NT2/D1 (cell line): ENCODE measurements around the gene IFRD1.

Experiments used
- DNase-seq: peaks from one replicate; pipeline ENCODE4 v3.0.0-alpha.2; 2011; ENCODE audit warnings: low read depth, low spot score
- H3K27me3 ChIP-seq: 2 replicates; pipeline ENCODE4 v1.6.0; 2011; ENCODE audit warnings: mild to moderate bottlenecking; ENCODE audit not compliant: insufficient read length, insufficient read depth
- H3K36me3 ChIP-seq: 2 replicates; pipeline ENCODE4 v1.6.1; 2011; ENCODE audit warnings: mild to moderate bottlenecking, low read length, mixed read lengths; ENCODE audit not compliant: insufficient read depth, insufficient read length
- H3K4me1 ChIP-seq: 2 replicates; pipeline ENCODE4 v1.5.1; 2011; ENCODE audit not compliant: insufficient read depth, insufficient read length
- H3K4me3 ChIP-seq: 2 replicates; pipeline ENCODE4 v1.5.1; 2011; ENCODE audit warnings: low read depth; ENCODE audit not compliant: insufficient read length
- H3K9ac ChIP-seq: 2 replicates; pipeline ENCODE4 v1.6.0; 2011; ENCODE audit warnings: low read depth; ENCODE audit not compliant: insufficient read length
- H3K9me3 ChIP-seq: 2 replicates; pipeline ENCODE4 v1.5.1; 2011; ENCODE audit warnings: mild to moderate bottlenecking, low read length; ENCODE audit not compliant: insufficient read depth
- SUZ12 ChIP-seq: IDR thresholded peaks from 2 replicates; pipeline ENCODE4 v1.6.1; 2011; ENCODE audit not compliant: insufficient read length, insufficient read depth; ENCODE audit errors: extremely low read depth
- YY1 ChIP-seq: IDR thresholded peaks from 2 replicates; pipeline ENCODE4 v1.6.1; 2011; ENCODE audit not compliant: insufficient read length, insufficient read depth
- ZNF274 ChIP-seq: IDR thresholded peaks from 2 replicates; pipeline ENCODE4 v1.6.1; 2011; ENCODE audit warnings: mild to moderate bottlenecking, low read depth, low read length

IFRD1 gene

GRCh38 chr7:112481121-112481736 lies 31.0 kb downstream of the IFRD1 start:
- Histone ChIP-seq H3K9ac (no peak overlapping the region), H3K4me1 (no peaks in the 10 kb centered on the region), H3K27me3 (no peaks in the 10 kb centered on the region), H3K4me3 (no peak overlapping the region), H3K36me3 (peaks cover 10% of the 10 kb centered on the region), H3K9me3 (no peaks in the 10 kb centered on the region)
- TF ChIP-seq SUZ12 (no peak), YY1 (no peak), ZNF274 (no peak)
- DNase-seq, result no peak

- Histone ChIP-seq H3K9ac (no peak overlapping the region), H3K9me3 (no peaks in the 10 kb centered on the region), H3K27me3 (no peaks in the 10 kb centered on the region), H3K4me1 (no peaks in the 10 kb centered on the region), H3K4me3 (no peak overlapping the region), H3K36me3 (peaks cover 4% of the 10 kb centered on the region)
- no peak for DNase-seq
- TF ChIP-seq YY1 (no peak), ZNF274 (no peak), SUZ12 (no peak)
These were observed 31.8 kb downstream of the IFRD1 start for GRCh38 chr7:112481833-112482670.

GRCh38 chr7:112484671-112485167 lies 34.5 kb downstream of the IFRD1 start:
- no peak for DNase-seq
- no peak overlapping the region for H3K9ac ChIP-seq
- no peak for TF ChIP-seq YY1
- no peak for TF ChIP-seq SUZ12
- TF ChIP-seq ZNF274, result no peak
- H3K27me3 ChIP-seq, result no peaks in the 10 kb centered on the region
- no peaks in the 10 kb centered on the region for H3K4me1 ChIP-seq
- H3K9me3 ChIP-seq, result no peaks in the 10 kb centered on the region
- H3K36me3 ChIP-seq, result peaks cover 4% of the 10 kb centered on the region
- no peak overlapping the region for H3K4me3 ChIP-seq

GRCh38 chr7:112485766-112486165 lies 35.5 kb downstream of the IFRD1 start:
- DNase-seq, result no peak
- no peaks in the 10 kb centered on the region for H3K4me1 ChIP-seq
- TF ChIP-seq SUZ12, result no peak
- no peak for TF ChIP-seq ZNF274
- no peak for TF ChIP-seq YY1

GRCh38 chr7:112487457-112488263 lies 37.4 kb downstream of the IFRD1 start:
- H3K36me3 ChIP-seq, result no peaks in the 10 kb centered on the region
- no peak for DNase-seq
- H3K27me3 ChIP-seq, result no peaks in the 10 kb centered on the region
- H3K4me3 ChIP-seq, result no peak overlapping the region
- TF ChIP-seq YY1, result no peak
- TF ChIP-seq ZNF274, result no peak
- TF ChIP-seq SUZ12, result no peak
- no peaks in the 10 kb centered on the region for H3K9me3 ChIP-seq
- H3K9ac ChIP-seq, result no peak overlapping the region
- no peaks in the 10 kb centered on the region for H3K4me1 ChIP-seq

More at GRCh38 chr7:112485766-112486165, 35.5 kb downstream of the IFRD1 start:
- Histone ChIP-seq H3K9me3 (no peaks in the 10 kb centered on the region), H3K27me3 (no peaks in the 10 kb centered on the region), H3K36me3 (no peaks in the 10 kb centered on the region), H3K9ac (no peak overlapping the region), H3K4me3 (no peak overlapping the region)

GRCh38 chr7:112488264-112488552 lies 37.9 kb downstream of the IFRD1 start:
- no peak for DNase-seq
- Histone ChIP-seq H3K4me1 (no peaks in the 10 kb centered on the region), H3K9ac (no peak overlapping the region), H3K27me3 (no peaks in the 10 kb centered on the region), H3K36me3 (no peaks in the 10 kb centered on the region), H3K9me3 (no peaks in the 10 kb centered on the region), H3K4me3 (no peak overlapping the region)
- TF ChIP-seq SUZ12, result no peak

GRCh38 chr7:112492186-112492585 lies 41.9 kb downstream of the IFRD1 start:
- Histone ChIP-seq H3K9me3 (no peaks in the 10 kb centered on the region), H3K27me3 (no peaks in the 10 kb centered on the region), H3K36me3 (no peaks in the 10 kb centered on the region), H3K4me3 (no peak overlapping the region), H3K9ac (no peak overlapping the region), H3K4me1 (no peaks in the 10 kb centered on the region)
- no peak for TF ChIP-seq YY1
- TF ChIP-seq SUZ12, result no peak
- TF ChIP-seq ZNF274, result no peak
- DNase-seq, result no peak
